GM23248 (cell line): ENCODE results near the gene TSN. TPM values are rescaled to one million over a fixed set of nuclear protein-coding genes. Genes with fewer than 3 reads are reported as not detected.
"Not testable (repeated sequence)": the region's sequence is repeated elsewhere in the genome, so short reads cannot be mapped to it uniquely, and the experiment has no call there.

Source experiments
- DNase-seq: peaks from one replicate; pipeline ENCODE4 v3.0.0-alpha.2; 2015
- H2AFZ ChIP-seq: fragments of 200-600 bp; sonication (generic); 2 replicates; pipeline ENCODE4 v1.6.1; 2016; ENCODE audit warnings: antibody characterized with exemption
- H3F3A ChIP-seq: fragments of 200-600 bp; sonication (generic); 2 replicates; pipeline ENCODE4 v1.6.1; 2016; ENCODE audit warnings: mild to moderate bottlenecking, antibody characterized with exemption, mixed run types; ENCODE audit not compliant: insufficient read depth
- H3K27ac ChIP-seq: fragments of 200-600 bp; sonication (generic); 2 replicates; pipeline ENCODE4 v1.5.1; 2016; ENCODE audit warnings: mild to moderate bottlenecking
- H3K27me3 ChIP-seq: fragments of 200-600 bp; sonication (generic); replicated peaks from 2 replicates; pipeline ENCODE4 v1.6.1; 2016; ENCODE audit warnings: mild to moderate bottlenecking; ENCODE audit not compliant: insufficient read depth
- H3K36me3 ChIP-seq: fragments of 200-600 bp; sonication (generic); 2 replicates; pipeline ENCODE4 v1.6.1; 2016; ENCODE audit warnings: low read depth, mild to moderate bottlenecking
- H3K4me1 ChIP-seq: fragments of 200-600 bp; sonication (generic); 2 replicates; pipeline ENCODE4 v1.6.1; 2016; ENCODE audit warnings: mild to moderate bottlenecking; ENCODE audit not compliant: insufficient read depth
- H3K4me2 ChIP-seq: fragments of 200-600 bp; sonication (generic); one replicate; pipeline ENCODE4 v1.6.1; 2016; ENCODE audit warnings: mild to moderate bottlenecking; ENCODE audit not compliant: unreplicated experiment
- H3K4me3 ChIP-seq: fragments of 200-600 bp; sonication (generic); 2 replicates; pipeline ENCODE4 v1.5.1; 2016; ENCODE audit warnings: mild to moderate bottlenecking
- H3K79me2 ChIP-seq: fragments of 200-600 bp; sonication (generic); 2 replicates; pipeline ENCODE4 v1.6.1; 2016; ENCODE audit warnings: mild to moderate bottlenecking; ENCODE audit not compliant: insufficient read depth
- H3K9ac ChIP-seq: fragments of 200-600 bp; sonication (generic); 2 replicates; pipeline ENCODE4 v1.6.1; 2016; ENCODE audit warnings: mild to moderate bottlenecking
- H3K9me2 ChIP-seq: fragments of 200-600 bp; sonication (generic); 2 replicates; pipeline ENCODE4 v1.6.1; 2016; ENCODE audit warnings: mixed run types, mild to moderate bottlenecking, moderate library complexity; ENCODE audit not compliant: insufficient read depth
- H3K9me3 ChIP-seq: fragments of 200-600 bp; sonication (generic); one replicate; pipeline ENCODE4 v1.6.1; 2017; ENCODE audit warnings: low read depth
- H4K20me1 ChIP-seq: fragments of 200-600 bp; sonication (generic); 2 replicates; pipeline ENCODE4 v1.6.0; 2016; ENCODE audit not compliant: insufficient read depth
- EZH2 ChIP-seq: fragments of 200-600 bp; sonication (generic); IDR thresholded peaks from 2 replicates; pipeline ENCODE4 v1.6.1; 2018; ENCODE audit warnings: antibody characterized with exemption, mild to moderate bottlenecking; ENCODE audit not compliant: insufficient read depth, poor library complexity, severe bottlenecking
- EZH2phosphoT487 ChIP-seq: fragments of 200-600 bp; sonication (generic); IDR thresholded peaks from 2 replicates; pipeline ENCODE4 v1.6.1; 2018; ENCODE audit warnings: antibody characterized with exemption, moderate library complexity, mild to moderate bottlenecking, low read depth; ENCODE audit not compliant: insufficient read depth
- WGBS, 2 experiments: methylation state at CpG; one replicate each; pipeline ENCODE4 v1.1.6; 2015 to 2017; ENCODE audit warnings: low lambda C conversion rate in 2 of 2, low coverage in 1 of 2; ENCODE audit errors: missing lambda C conversion rate in 2 of 2; 5-methylcytosine and 5-hydroxymethylcytosine counted together
- in situ Hi-C: fragments of 300-500 bp; cut with MboI; formaldehyde crosslinking; loops from 2 replicates; pipeline ENCODE4 v1.15.0; 2020
- polyA plus RNA-seq: library from polyadenylated mRNA; unstranded; fragments of >200 nt; fragmentation: Nextera tagmentation; extraction: Ambion mirVana; gene quantifications from 2 replicates; pipeline ENCODE4 v1.2.1, GENCODE V29; 2016
- total RNA-seq: library from RNA; depleted of rRNA; stranded (reverse); fragments of >200 nt; shearing (Covaris generic); gene quantifications from 2 replicates; pipeline ENCODE4 v1.2.3, GENCODE V29; 2014; rRNA removed

The TSN gene
- total and polyA plus RNA-seq, 2 experiments from 2014 or later = 65.7 to 74.6 TPM

DNA sequence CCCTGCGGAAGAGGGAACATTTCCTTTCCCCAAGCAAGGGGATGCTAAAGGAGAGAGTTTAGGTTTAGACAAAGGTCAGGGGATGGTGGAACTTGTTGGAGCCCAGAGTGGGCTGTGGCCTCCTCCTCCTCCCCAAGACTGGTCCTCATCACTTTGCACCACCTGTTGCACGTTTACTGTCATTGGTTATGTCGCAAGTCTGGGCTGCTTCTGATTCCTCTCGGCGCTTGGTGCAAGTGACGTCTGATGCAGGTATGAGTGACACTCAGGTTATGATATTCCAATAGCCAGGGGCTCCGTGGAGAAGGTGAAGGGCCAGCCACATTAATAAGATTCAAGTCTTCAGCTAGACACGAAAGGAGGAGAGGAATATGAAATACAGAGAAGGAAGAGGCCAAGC, 59.8 kb downstream of the TSN start:
- H3K9ac ChIP-seq = no peak overlapping the region
- no peaks in the 10 kb centered on the region for H3K4me1 ChIP-seq
- no peak overlapping the region for H3K4me3 ChIP-seq
- H3K9me2 ChIP-seq = no peaks in the 10 kb centered on the region
- H3K36me3 ChIP-seq = no peaks in the 10 kb centered on the region
- H3K27ac ChIP-seq = no peak overlapping the region
- H2AFZ ChIP-seq = no peak overlapping the region
- no peak for DNase-seq
- in situ Hi-C loops = no loop called here
- no peaks in the 10 kb centered on the region for H3F3A ChIP-seq
- WGBS, 2 experiments = 65 to 66% methylated on average over 8 of the region's 8 CpGs
- H3K9me3 ChIP-seq = no peaks in the 10 kb centered on the region
- no peaks in the 10 kb centered on the region for H3K79me2 ChIP-seq
- no peaks in the 10 kb centered on the region for H4K20me1 ChIP-seq
- H3K4me2 ChIP-seq = no peak overlapping the region
- H3K27me3 ChIP-seq = peaks cover 13% of the 10 kb centered on the region
- TF ChIP-seq EZH2 = no peak
- no peak for TF ChIP-seq EZH2phosphoT487

DNA sequence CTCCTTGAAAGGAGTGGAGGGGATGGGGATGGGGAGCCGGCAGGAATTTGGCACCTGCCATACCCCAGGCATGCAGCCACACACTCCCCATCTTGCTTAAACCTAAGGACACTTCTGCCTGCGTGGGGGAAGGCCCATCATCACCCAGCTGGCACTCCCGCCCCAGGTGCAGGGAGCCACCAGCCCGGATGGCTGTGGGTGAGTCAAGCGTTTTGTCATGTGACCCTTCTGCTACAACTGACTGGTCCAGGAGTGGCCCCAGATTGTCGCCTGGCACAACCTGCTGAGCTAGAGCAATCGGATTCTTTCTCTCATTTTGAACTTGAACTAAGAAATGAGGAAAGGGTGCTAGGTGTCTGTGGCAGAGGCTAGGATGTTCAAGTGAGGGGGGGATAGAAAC, 61.3 kb downstream of the TSN start:
- no peaks in the 10 kb centered on the region for H3K36me3 ChIP-seq
- H3K9me2 ChIP-seq = no peaks in the 10 kb centered on the region
- no peaks in the 10 kb centered on the region for H3K79me2 ChIP-seq
- H3K9me3 ChIP-seq = no peaks in the 10 kb centered on the region
- no peak overlapping the region for H3K4me2 ChIP-seq
- no peaks in the 10 kb centered on the region for H3F3A ChIP-seq
- no peaks in the 10 kb centered on the region for H3K4me1 ChIP-seq
- peaks cover 22% of the 10 kb centered on the region for H3K27me3 ChIP-seq
- no peak for DNase-seq
- no peak overlapping the region for H3K9ac ChIP-seq
- no peaks in the 10 kb centered on the region for H4K20me1 ChIP-seq
- H3K4me3 ChIP-seq = no peak overlapping the region
- H2AFZ ChIP-seq = no peak overlapping the region
- WGBS, 2 experiments = 37 to 41% methylated on average over 7 of the region's 7 CpGs
- no peak overlapping the region for H3K27ac ChIP-seq
- in situ Hi-C loops = no loop called here
- TF ChIP-seq EZH2 (no peak), EZH2phosphoT487 (no peak)

DNA sequence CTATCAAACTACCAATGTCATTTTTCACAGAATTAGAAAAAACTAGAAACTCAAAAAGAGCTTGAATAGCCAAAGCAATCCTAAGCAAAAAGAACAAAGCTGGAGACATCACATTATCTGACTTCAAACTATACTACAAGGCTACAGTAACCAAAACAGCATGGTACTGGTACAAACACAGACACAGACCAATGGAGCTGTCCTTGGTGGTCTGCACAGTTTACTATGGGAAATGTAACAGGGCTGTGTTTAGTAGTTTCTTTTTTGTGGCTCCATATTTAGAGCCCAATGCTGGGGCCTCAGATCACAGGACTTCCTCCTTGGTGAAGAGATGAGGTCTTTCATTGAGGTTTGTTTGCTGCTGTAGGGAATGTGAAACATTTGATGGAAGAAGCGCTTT, 61.9 kb downstream of the TSN start:
- H3K9me3 ChIP-seq, H3K9me2 ChIP-seq, H3K4me1 ChIP-seq, H3K27ac ChIP-seq, H3F3A ChIP-seq, in situ Hi-C loops, H3K4me2 ChIP-seq, H2AFZ ChIP-seq, H3K4me3 ChIP-seq, H3K9ac ChIP-seq, H3K36me3 ChIP-seq, H4K20me1 ChIP-seq, DNase-seq, H3K79me2 ChIP-seq: not testable (repeated sequence)
- H3K27me3 ChIP-seq = peaks cover 22% of the 10 kb centered on the region
- WGBS, 2 experiments = 78 to 92% methylated on average over 1 of the region's 1 CpG

Other genes starting within 250 kb of the TSN start
- not detected in 2 replicates for gene RNU4ATAC, start 224.8 kb upstream of the TSN start, total RNA-seq
- 6.2 TPM in 1 of 2 replicates, not detected in the other for gene RNU4ATAC, start 224.8 kb upstream of the TSN start, polyA plus RNA-seq
- gene CLASP1, start 106.2 kb upstream of the TSN start, total RNA-seq = 37.4 and 41.0 TPM in 2 replicates
- gene CLASP1, start 106.2 kb upstream of the TSN start, polyA plus RNA-seq = 17.0 and 20.1 TPM in 2 replicates
- 42.5 and 56.2 TPM in 2 replicates for gene NIFK, start 18.8 kb upstream of the TSN start, total RNA-seq
- 101 and 107 TPM in 2 replicates for gene NIFK, start 18.8 kb upstream of the TSN start, polyA plus RNA-seq